Endodermal cell (in vitro differentiated cells): ENCODE results near the gene ARAP3. TPM values are rescaled to one million over a fixed set of nuclear protein-coding genes. Genes with fewer than 3 reads are reported as not detected.

Source experiments
- DNase-seq: peaks from one replicate; pipeline ENCODE4 v3.0.0-alpha.2; 2017
- H3K27ac ChIP-seq: 2 replicates; pipeline ENCODE4 v1.5.1; 2013; ENCODE audit warnings: mild to moderate bottlenecking, low read depth, low read length, moderate library complexity
- H3K27me3 ChIP-seq: 2 replicates; pipeline ENCODE4 v1.6.1; 2013; ENCODE audit warnings: mild to moderate bottlenecking, low read length, moderate library complexity; ENCODE audit not compliant: insufficient read depth, control insufficient read depth, poor library complexity, severe bottlenecking
- H3K36me3 ChIP-seq: 2 replicates; pipeline ENCODE4 v1.7.0; 2013; ENCODE audit warnings: mild to moderate bottlenecking, low read length, moderate library complexity; ENCODE audit not compliant: control insufficient read depth, insufficient read depth
- H3K4me1 ChIP-seq: one replicate; pipeline ENCODE4 v1.7.0; 2013; ENCODE audit warnings: low read length; ENCODE audit not compliant: control insufficient read depth, insufficient read depth
- H3K4me3 ChIP-seq: 2 replicates; pipeline ENCODE4 v1.5.1; 2013; ENCODE audit warnings: mild to moderate bottlenecking, low read length, moderate library complexity
- H3K9ac ChIP-seq: 2 replicates; pipeline ENCODE4 v1.6.1; 2013; ENCODE audit warnings: mild to moderate bottlenecking, low read length, moderate library complexity; ENCODE audit not compliant: poor library complexity, severe bottlenecking; ENCODE audit errors: extremely low read depth
- H3K9me3 ChIP-seq: 2 replicates; pipeline ENCODE4 v1.6.1; 2013; ENCODE audit warnings: mild to moderate bottlenecking, low read length, moderate library complexity; ENCODE audit not compliant: control insufficient read depth
- H3K27ac Mint-ChIP-seq: 2 replicates; pipeline ENCODE4 v1.8.0; 2020; ENCODE audit warnings: mixed read lengths
- H3K27me3 Mint-ChIP-seq: 2 replicates; pipeline ENCODE4 v1.8.0; 2021; ENCODE audit warnings: mild to moderate bottlenecking, mixed read lengths; ENCODE audit not compliant: insufficient read depth
- H3K36me3 Mint-ChIP-seq: 2 replicates; pipeline ENCODE4 v1.8.0; 2020; ENCODE audit warnings: low read depth, mixed read lengths
- H3K4me1 Mint-ChIP-seq: 2 replicates; pipeline ENCODE4 v1.8.0; 2020; ENCODE audit warnings: mixed read lengths
- H3K4me3 Mint-ChIP-seq: 2 replicates; pipeline ENCODE4 v1.8.0; 2020; ENCODE audit warnings: mild to moderate bottlenecking, moderate library complexity, mixed read lengths
- H3K9me3 Mint-ChIP-seq: 2 replicates; pipeline ENCODE4 v1.8.0; 2020; ENCODE audit warnings: mild to moderate bottlenecking, mixed read lengths
- WGBS, 2 experiments: methylation state at CpG; one replicate each; pipeline versions ENCODE4 v1.1.5 to v1.1.7; 2013; ENCODE audit warnings: missing lambda C conversion rate in 2 of 2, mixed read lengths in 1 of 2; ENCODE audit not compliant: insufficient coverage in 1 of 2, insufficient read length in 1 of 2; 5-methylcytosine and 5-hydroxymethylcytosine counted together
- total RNA-seq, 2 donors: library from RNA; stranded (reverse); fragmentation: NEBNext Ultra II Directional in 1 of 2; extraction: Animal tissue kit (Norgen Biotek cat#: 25700) in 1 of 2; gene quantifications; 2 replicates in 1 of 2; 3 replicates in 1 of 2; pipeline ENCODE4 v1.2.1, GENCODE V29; 2021
- TF ChIP-seq, protein P1 (sequence below): fragments of 200-600 bp; sonication (generic); conservative IDR thresholded peaks from 2 replicates; pipeline ENCODE4 v1.5.0; 2021; ENCODE audit warnings: antibody characterized with exemption, mild to moderate bottlenecking

The ARAP3 gene
- total RNA-seq, 2 donors from 2014 or later, result 32.5 to 41.3 TPM

DNA sequence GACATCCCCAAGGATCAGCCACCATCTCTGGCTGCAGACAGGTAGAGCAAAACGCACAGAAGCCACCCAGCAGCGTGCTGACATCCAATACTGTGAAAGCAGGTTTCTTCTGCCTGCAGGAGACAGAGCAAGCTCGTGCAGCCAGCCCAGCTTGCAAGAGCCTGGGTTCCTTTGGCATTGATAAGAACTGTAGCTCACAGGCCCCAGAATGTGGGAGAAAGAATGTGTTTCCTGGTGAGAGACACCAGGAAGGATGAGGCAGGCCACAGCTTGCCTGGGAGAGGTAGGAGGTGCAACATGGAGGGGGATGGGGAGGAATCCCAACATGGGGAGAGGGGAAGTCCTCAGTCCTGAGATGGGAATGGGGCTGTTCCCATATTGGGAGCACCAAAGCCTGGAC is 34.0 kb upstream of the ARAP3 start:
- Histone ChIP-seq H3K36me3 (no peaks in the 10 kb centered on the region), H3K27me3 (no peaks in the 10 kb centered on the region), H3K4me1 (peaks cover 20% of the 10 kb centered on the region), H3K4me3 (no peak overlapping the region), H3K27ac (no peak overlapping the region), H3K9ac (no peak overlapping the region), H3K9me3 (no peaks in the 10 kb centered on the region)
- TF ChIP-seq, protein P1, sequence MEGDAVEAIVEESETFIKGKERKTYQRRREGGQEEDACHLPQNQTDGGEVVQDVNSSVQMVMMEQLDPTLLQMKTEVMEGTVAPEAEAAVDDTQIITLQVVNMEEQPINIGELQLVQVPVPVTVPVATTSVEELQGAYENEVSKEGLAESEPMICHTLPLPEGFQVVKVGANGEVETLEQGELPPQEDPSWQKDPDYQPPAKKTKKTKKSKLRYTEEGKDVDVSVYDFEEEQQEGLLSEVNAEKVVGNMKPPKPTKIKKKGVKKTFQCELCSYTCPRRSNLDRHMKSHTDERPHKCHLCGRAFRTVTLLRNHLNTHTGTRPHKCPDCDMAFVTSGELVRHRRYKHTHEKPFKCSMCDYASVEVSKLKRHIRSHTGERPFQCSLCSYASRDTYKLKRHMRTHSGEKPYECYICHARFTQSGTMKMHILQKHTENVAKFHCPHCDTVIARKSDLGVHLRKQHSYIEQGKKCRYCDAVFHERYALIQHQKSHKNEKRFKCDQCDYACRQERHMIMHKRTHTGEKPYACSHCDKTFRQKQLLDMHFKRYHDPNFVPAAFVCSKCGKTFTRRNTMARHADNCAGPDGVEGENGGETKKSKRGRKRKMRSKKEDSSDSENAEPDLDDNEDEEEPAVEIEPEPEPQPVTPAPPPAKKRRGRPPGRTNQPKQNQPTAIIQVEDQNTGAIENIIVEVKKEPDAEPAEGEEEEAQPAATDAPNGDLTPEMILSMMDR, result no peak
- Mint-ChIP-seq H3K4me3 (no peak overlapping the region), H3K9me3 (no peaks in the 10 kb centered on the region), H3K4me1 (peaks cover 17% of the 10 kb centered on the region), H3K27me3 (no peaks in the 10 kb centered on the region), H3K27ac (no peak overlapping the region), H3K36me3 (no peaks in the 10 kb centered on the region)
- 38 to 45% methylated on average over 3 of the region's 3 CpGs for WGBS, 2 experiments
- peak; percentile 73 for DNase-seq

DNA sequence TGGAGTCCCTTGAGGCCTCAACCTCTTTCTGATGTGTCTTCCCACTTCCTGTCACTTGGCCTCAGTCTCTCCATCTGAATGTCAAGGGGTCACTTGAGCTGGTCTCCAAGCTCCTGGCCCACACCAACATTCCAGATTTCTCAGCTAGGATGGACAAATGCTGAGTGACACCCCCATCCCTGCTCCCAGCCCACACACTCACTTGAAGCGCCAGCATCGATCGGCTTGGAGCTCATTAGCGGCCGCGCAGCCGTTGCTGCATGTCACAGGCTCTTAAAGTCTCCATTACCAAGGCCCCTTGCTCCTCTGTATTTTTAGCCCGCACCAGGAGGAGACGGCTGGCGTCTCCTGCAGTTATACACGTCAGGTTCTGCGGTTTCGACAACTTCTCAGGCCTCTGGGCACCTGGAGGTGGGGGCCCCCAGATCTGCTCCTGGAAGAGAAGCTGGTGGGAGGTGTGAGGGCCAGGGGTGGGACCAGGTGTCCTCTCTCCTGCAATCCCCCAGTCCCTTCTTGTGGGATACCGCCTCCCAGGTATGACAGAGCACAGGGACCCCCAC is 33.4 kb upstream of the ARAP3 start:
- peaks cover 20% of the 10 kb centered on the region for H3K4me1 ChIP-seq
- WGBS, 2 experiments, result 80 to 86% methylated on average over 11 to 14 of the region's 14 CpGs
- H3K4me3 Mint-ChIP-seq, result no peak overlapping the region
- peaks cover 17% of the 10 kb centered on the region for H3K4me1 Mint-ChIP-seq
- no peak overlapping the region for H3K27ac Mint-ChIP-seq
- no peaks in the 10 kb centered on the region for H3K9me3 ChIP-seq
- H3K9me3 Mint-ChIP-seq, result no peaks in the 10 kb centered on the region
- DNase-seq, result no peak
- H3K27ac ChIP-seq, result no peak overlapping the region
- H3K27me3 ChIP-seq, result no peaks in the 10 kb centered on the region
- H3K36me3 Mint-ChIP-seq, result no peaks in the 10 kb centered on the region
- no peak overlapping the region for H3K9ac ChIP-seq
- TF ChIP-seq, protein P1, result no peak
- H3K27me3 Mint-ChIP-seq, result no peaks in the 10 kb centered on the region
- no peaks in the 10 kb centered on the region for H3K36me3 ChIP-seq
- H3K4me3 ChIP-seq, result no peak overlapping the region

DNA sequence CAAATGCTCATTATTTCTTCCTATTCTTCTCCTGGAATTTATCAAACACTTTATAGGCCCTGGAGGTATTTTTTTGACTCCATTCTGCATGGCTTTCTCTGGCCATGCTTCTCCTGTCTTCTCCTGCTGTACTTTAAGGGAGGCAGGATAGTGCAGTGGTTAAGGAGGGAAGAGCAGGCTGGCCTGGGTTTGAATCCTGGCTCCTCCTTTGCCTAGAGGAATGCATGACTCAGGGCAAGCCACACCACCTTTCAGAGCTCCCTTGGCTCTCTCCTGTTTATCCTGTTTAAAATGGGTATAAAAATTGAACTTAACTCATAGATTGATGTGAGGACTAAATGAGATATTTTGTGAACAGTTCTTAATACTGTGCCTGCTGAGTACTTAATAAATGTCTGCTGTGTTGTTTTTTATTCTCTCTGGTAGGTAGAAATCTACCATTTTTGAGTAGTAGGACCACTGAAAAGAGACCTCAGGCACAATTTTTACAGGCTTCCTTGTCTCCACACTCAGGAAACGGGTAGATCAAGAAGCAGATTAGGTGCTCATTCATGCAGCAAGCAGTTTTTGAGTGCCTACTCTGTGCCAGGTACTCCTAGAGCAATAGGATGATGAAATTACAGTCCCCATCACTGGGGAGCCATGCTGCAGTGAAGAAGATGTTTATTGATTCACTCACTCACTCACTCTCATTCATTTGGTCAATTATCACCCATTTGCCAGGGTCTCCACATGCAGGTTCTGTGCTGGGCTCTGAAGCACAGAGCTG is 32.7 kb upstream of the ARAP3 start:
- Histone ChIP-seq H3K27me3 (no peaks in the 10 kb centered on the region), H3K4me3 (no peak overlapping the region), H3K4me1 (peaks cover 20% of the 10 kb centered on the region), H3K36me3 (no peaks in the 10 kb centered on the region), H3K27ac (no peak overlapping the region), H3K9me3 (no peaks in the 10 kb centered on the region), H3K9ac (no peak overlapping the region)
- H3K9me3 Mint-ChIP-seq, result no peaks in the 10 kb centered on the region
- H3K36me3 Mint-ChIP-seq, result no peaks in the 10 kb centered on the region
- H3K27me3 Mint-ChIP-seq, result no peaks in the 10 kb centered on the region
- peaks cover 17% of the 10 kb centered on the region for H3K4me1 Mint-ChIP-seq
- DNase-seq, result no peak
- TF ChIP-seq, protein P1, result no peak
- H3K27ac Mint-ChIP-seq, result no peak overlapping the region
- no peak overlapping the region for H3K4me3 Mint-ChIP-seq
- WGBS, 2 experiments, result 88% methylated on average over 1 of the region's 1 CpG; no CpG with 5 or more reads in 1 of the 2 experiments
